ACC112 (cell line): ENCODE measurements around the gene ZSCAN10.

Experiments used
- H2AFZ ChIP-seq: fragments of 200-600 bp; sonication (generic); one replicate; pipeline ENCODE4 v1.6.0; 2017; ENCODE audit warnings: antibody characterized with exemption, low read length; ENCODE audit not compliant: unreplicated experiment
- H3K27ac ChIP-seq: fragments of 200-600 bp; sonication (generic); 2 replicates; pipeline ENCODE4 v1.5.1; 2014; ENCODE audit warnings: low read depth, mild to moderate bottlenecking, antibody characterized with exemption, low read length, moderate library complexity
- H3K27me3 ChIP-seq: fragments of 200-600 bp; sonication (generic); 2 replicates; pipeline ENCODE4 v1.6.1; 2014; ENCODE audit warnings: mild to moderate bottlenecking, antibody characterized with exemption, low read length, moderate library complexity, mixed read lengths; ENCODE audit not compliant: insufficient read depth
- H3K36me3 ChIP-seq: fragments of 200-600 bp; sonication (generic); 2 replicates; pipeline ENCODE4 v1.6.1; 2016; ENCODE audit warnings: mild to moderate bottlenecking, antibody characterized with exemption, low read length, moderate library complexity, mixed read lengths; ENCODE audit not compliant: insufficient read depth
- H3K4me1 ChIP-seq: fragments of 200-600 bp; sonication (generic); one replicate; pipeline ENCODE4 v1.6.1; 2016; ENCODE audit warnings: low read length, mixed read lengths; ENCODE audit not compliant: insufficient read depth, unreplicated experiment, control insufficient read depth
- H3K4me3 ChIP-seq: fragments of 200-600 bp; sonication (generic); 2 replicates; pipeline ENCODE4 v1.5.1; 2014; ENCODE audit warnings: mild to moderate bottlenecking, low read depth, low read length
- H3K79me2 ChIP-seq: fragments of 200-600 bp; sonication (generic); one replicate; pipeline ENCODE4 v1.6.0; 2016; ENCODE audit warnings: low read length; ENCODE audit not compliant: control insufficient read depth, unreplicated experiment, insufficient read depth

ZSCAN10 gene

DNA sequence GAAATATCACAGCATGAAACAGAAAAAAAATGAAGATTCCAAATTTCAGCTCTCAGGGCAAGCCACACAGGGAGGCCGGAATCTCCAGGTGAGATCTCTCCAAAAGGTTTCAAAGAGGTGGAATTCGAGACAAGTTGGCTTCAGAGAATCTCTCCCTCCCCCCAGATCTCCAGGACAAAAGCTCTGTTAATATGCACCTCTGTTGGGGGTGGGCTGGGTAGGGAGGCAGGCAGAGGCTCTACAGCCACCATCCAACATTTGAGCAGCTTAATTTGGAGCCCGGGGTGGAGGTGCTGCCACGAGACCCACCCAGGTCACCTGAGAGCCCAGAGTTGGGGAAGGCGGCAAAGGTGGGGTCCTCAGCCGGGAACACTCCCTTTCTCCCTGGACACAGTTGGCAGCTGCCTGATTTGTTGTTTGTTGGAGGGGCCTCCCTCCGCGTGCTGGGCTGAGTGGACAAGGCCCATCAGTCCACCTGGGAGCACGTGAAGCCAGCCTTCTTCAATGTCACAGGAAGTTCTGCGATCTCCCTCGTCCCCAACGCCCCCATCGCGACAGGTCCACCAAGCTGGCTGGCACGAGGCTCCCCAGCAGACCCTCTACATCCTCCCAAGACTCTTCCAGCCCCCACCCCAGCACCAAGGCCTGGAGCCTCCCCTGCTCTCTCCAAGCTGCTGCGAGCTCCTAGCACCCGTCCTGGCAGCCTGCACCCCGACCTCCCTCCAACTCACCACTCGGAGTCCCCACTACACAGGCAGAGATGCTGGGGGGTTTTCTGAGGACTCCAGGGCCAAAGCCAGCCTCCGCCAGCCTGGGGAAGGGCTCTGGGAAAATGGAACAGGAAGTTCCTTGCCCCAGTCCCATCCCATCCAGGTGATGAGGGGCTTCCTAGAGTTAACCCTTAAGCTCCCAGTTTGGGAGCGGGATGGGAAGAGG, at the start of gene ZSCAN10:
Gene ZSCAN10, minus strand, starts transcription at position 836 of the 936 bp plus-strand sequence. CDS start 6,357 bp downstream, outside the sequence.
- H3K27ac ChIP-seq, result no peak within 1 kb of the TSS
- peak within 1 kb of the TSS; percentile 66 for H3K4me3 ChIP-seq
- peak within 1 kb of the TSS; percentile 75 for H2AFZ ChIP-seq

DNA sequence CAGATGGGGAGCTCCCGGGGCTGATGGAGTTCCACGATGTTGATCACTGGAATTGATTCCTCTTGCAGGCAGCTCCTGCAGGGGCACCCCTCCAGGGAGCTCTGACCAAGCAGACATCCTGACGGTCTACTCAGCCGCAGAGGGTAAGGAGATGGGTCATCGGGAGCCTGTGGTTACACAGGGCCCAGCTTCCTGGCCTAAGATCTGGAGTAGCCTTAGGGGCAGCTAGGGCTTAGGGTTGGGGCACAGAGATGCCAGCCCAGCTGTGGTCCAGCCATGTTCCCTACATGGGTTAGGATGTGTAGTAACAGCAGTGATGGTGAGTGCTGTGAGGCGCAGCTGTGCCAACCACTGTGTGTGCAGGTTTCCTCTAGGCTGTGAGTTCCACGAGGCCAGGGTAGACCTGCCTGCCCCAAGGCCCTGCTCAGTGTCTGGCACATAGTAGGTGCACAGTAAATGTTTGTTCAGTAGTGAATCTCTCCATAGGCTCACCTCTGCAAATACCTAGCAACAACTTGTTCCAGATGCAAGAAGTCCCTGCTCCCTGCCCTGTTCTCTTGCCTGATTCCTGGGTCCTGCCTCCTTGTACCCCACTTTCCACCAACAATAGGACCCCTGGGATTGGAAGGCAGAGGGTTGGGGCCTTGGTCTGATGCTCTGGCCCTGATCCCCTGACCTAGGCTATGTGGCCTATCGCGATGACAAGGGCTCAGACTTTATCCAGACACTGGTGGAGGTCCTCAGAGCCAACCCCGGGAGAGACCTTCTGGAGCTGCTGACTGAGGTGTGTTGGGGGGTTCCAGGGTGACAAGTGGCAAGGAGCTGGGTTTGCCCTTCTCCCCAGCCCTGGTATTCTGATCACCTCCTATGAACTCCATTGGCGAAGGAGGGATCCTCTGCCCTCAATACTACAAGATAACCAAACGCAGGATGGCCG, 49.4 kb upstream of the ZSCAN10 start:
- no peaks in the 10 kb centered on the region for H3K36me3 ChIP-seq
- no peak overlapping the region for H3K4me3 ChIP-seq
- H3K27ac ChIP-seq, result no peak overlapping the region
- H2AFZ ChIP-seq, result no peak overlapping the region
- no peaks in the 10 kb centered on the region for H3K27me3 ChIP-seq
- peaks cover 4% of the 10 kb centered on the region for H3K4me1 ChIP-seq
- no peaks in the 10 kb centered on the region for H3K79me2 ChIP-seq

More for the DNA sequence above, at the start of gene ZSCAN10:
- Histone ChIP-seq H3K27me3 (peaks cover 3% of the 10 kb centered on the region; the same call in 1 of the 2 replicates), H3K79me2 (no peaks in the 10 kb centered on the region), H3K4me1 (peaks cover 6% of the 10 kb centered on the region), H3K36me3 (no peaks in the 10 kb centered on the region)

DNA sequence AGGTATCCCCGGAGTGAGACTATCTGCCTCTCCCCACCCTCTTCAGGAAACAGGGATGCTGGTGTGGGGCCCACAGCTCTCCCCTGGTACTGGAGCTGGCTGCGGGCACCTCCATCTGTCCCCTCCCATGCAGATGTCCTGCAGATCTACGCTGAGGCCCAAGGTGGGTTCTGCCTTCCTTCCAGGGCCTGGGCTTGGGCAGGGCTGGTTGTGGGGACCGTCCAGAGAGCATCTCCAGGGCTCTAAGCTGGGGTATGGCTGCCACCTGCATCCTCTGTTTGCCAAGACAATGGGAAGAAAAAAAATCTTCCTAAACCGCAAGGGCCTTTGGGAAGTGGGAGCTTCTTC, 48.6 kb upstream of the ZSCAN10 start:
- Histone ChIP-seq H3K79me2 (no peaks in the 10 kb centered on the region), H3K4me1 (peaks cover 4% of the 10 kb centered on the region), H2AFZ (no peak overlapping the region), H3K4me3 (no peak overlapping the region), H3K27me3 (no peaks in the 10 kb centered on the region), H3K36me3 (no peaks in the 10 kb centered on the region), H3K27ac (no peak overlapping the region)

DNA sequence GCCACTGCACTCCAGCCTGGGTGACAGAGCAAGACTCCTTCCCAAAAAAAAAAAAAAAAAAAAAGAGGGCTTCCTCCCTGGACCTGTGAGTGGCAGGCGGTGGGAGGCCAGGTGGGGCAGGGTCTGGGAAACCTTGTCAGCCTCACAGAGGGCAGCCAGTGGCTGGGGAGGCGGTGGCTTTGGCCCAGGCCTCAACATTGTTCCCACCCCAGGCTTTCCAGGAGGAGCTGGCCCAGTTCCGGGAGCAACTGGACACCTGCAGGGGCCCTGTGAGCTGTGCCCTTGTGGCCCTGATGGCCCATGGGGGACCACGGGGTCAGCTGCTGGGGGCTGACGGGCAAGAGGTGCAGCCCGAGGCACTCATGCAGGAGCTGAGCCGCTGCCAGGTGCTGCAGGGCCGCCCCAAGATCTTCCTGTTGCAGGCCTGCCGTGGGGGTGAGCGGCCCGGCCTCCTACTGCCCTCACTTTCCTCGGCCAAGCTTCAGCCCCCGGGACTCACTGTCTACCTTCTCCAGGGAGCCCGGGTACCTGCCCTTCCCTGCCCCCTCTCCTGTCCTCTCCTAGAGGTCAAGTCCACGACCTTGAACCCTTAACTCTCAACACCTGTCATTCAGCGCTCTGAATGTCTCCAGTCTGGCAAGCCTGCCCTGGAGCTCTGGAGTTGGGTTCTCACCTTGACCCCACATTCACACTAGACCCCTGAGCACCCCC, 48.1 kb upstream of the ZSCAN10 start:
- H3K27me3 ChIP-seq, result no peaks in the 10 kb centered on the region
- no peak overlapping the region for H2AFZ ChIP-seq
- no peak overlapping the region for H3K27ac ChIP-seq
- no peaks in the 10 kb centered on the region for H3K36me3 ChIP-seq
- H3K79me2 ChIP-seq, result no peaks in the 10 kb centered on the region
- peaks cover 4% of the 10 kb centered on the region for H3K4me1 ChIP-seq
- H3K4me3 ChIP-seq, result no peak overlapping the region

DNA sequence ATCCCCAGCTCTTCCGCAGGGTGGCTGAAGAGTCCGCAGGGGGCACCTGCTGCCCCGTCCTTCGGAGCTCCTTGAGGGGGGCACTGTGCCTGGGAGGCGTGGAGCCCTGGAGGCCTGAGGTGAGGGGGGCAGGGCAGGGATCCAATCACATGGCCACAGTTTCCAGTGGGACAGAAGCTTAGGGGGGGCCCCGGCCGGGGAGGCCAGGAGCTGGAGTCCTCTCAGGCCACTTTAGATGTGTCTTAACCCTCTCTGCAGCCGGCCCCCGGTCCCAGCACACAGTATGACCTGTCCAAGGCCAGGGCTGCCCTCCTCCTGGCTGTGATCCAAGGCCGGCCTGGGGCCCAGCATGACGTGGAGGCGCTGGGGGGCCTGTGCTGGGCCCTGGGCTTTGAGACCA, 46.6 kb upstream of the ZSCAN10 start:
- no peak overlapping the region for H2AFZ ChIP-seq
- no peak overlapping the region for H3K27ac ChIP-seq
- no peak overlapping the region for H3K4me3 ChIP-seq
- no peaks in the 10 kb centered on the region for H3K27me3 ChIP-seq
- H3K4me1 ChIP-seq, result peaks cover 4% of the 10 kb centered on the region
- no peaks in the 10 kb centered on the region for H3K36me3 ChIP-seq
- no peaks in the 10 kb centered on the region for H3K79me2 ChIP-seq

DNA sequence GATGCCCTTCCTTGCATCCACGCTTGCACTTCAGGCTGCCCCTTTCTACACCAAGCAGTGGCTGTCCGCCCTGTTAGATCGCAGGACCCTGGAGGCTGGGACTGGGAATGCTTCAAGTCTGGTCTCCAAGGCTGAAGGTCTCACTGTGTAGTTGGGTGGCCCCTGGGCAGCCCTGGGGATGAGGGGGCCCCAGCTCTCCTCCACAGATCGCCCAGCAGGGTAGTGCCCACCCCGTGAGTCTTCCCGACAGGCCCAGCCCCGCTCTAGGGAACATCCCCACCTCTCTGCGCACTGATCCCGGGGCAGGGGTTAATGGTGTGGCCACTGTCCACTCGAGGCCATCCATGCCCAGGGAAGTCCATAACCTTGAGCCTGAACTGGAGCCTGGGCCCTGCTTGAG, 46.1 kb upstream of the ZSCAN10 start:
- Histone ChIP-seq H3K27ac (no peak overlapping the region), H3K4me1 (peaks cover 4% of the 10 kb centered on the region), H3K36me3 (no peaks in the 10 kb centered on the region), H3K27me3 (no peaks in the 10 kb centered on the region), H3K4me3 (no peak overlapping the region), H2AFZ (no peak overlapping the region), H3K79me2 (no peaks in the 10 kb centered on the region)

DNA sequence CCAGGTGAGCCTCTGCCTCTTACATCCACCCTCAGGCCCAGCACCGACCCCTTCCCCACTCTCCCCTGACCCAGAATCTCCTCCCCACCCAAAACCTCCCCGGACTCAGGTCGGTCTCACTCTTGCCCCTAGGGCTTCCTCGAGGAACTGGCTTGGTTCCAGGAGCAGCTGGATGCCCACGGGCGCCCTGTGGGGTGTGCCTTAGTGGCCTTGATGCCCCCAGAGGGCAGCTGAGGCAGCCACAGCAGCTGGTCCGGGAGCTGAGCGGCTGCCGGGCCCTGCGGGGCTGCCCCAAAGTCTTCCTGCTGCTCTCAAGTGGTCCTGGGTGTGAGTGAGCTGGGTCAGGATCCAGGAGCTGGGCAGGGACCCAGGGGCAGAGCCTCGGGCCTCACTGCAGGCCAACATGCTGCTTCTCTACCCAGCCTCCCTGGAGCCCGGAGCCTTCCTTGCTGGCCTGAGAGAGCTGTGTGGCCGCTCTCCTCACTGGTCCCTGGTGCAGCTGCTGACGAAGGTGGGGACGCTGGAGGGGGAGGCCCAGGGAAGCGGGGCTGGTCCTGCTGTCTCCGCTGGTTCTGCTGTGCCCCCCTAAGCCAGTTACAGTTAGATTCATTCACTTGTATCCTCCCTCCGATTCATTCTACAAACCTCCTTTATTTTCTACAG, 45.4 kb upstream of the ZSCAN10 start:
- no peaks in the 10 kb centered on the region for H3K27me3 ChIP-seq
- H3K4me3 ChIP-seq, result no peak overlapping the region
- H3K4me1 ChIP-seq, result peaks cover 3% of the 10 kb centered on the region
- no peak overlapping the region for H3K27ac ChIP-seq
- no peaks in the 10 kb centered on the region for H3K79me2 ChIP-seq
- no peak overlapping the region for H2AFZ ChIP-seq
- H3K36me3 ChIP-seq, result no peaks in the 10 kb centered on the region

DNA sequence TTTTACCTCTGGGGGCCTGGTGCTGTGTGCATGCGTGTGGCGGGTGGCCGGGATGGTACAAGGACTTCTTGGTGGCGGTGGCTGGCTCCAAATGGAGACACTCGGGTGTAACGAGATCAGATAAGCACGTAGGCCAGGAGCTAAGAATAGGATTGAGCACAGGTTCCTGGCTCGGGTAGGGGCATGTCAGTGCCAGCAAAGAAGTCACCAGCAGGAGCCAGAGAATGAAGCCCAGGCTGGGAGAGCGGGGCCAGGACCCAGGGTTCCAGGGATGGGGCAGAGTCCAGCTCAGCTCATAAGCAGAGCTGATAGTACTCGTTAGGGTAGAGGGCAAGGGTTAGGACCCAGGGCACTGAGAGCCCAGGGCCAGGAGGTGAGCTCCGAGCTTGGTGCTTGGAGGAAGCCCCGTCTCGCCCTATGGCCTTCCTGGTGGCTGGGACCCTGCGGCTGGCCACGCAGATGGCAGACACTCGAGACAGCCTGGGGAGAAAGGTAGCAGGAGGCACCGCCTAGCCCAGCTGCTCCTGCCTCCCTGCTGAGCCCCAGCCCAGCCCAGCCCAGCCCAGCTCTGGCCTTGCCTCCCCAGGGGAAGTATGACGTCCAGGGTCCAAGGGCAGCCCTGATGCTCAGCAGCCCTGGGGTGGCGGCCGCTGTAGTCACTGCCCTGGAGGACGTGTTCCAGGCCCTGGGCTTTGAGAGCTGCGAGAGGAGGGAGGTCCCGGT, 44.7 kb upstream of the ZSCAN10 start:
- H3K27ac ChIP-seq, result no peak overlapping the region
- no peak overlapping the region for H2AFZ ChIP-seq
- no peaks in the 10 kb centered on the region for H3K36me3 ChIP-seq
- no peaks in the 10 kb centered on the region for H3K4me1 ChIP-seq
- H3K4me3 ChIP-seq, result no peak overlapping the region
- no peaks in the 10 kb centered on the region for H3K79me2 ChIP-seq
- no peaks in the 10 kb centered on the region for H3K27me3 ChIP-seq

DNA sequence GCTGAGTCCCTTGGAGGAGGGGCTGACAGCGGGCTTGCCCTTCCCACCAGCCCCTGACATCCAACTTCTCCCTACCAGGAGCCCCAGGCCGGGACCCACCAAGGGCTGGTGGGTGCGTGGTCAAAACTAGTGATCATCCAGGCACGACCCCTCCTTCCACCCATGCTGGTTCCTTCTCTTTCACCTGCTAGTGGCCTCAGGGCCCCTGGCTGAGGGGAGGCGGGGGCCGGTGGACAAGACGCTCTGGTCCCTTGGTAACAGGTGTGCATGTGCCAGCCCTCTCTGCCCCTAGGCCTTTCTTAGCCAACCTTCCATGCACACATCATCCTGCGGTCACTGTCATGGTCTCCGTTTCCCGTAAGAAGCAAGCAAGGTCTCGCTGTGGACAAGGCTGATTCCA, 44.1 kb upstream of the ZSCAN10 start:
- H3K36me3 ChIP-seq, result no peaks in the 10 kb centered on the region

More for the DNA sequence above, 44.1 kb upstream of the ZSCAN10 start:
- Histone ChIP-seq H2AFZ (no peak overlapping the region), H3K27me3 (no peaks in the 10 kb centered on the region), H3K79me2 (no peaks in the 10 kb centered on the region), H3K4me1 (no peaks in the 10 kb centered on the region), H3K4me3 (no peak overlapping the region), H3K27ac (no peak overlapping the region)
